HUDEP-2 (cell line): ENCODE measurements around the gene GCC2.
A peak's percentile ranks its signal among the peaks of the same experiment; 100 is the strongest.
"Not testable (repeated sequence)": the region's sequence is repeated elsewhere in the genome, so short reads cannot be mapped to it uniquely, and the experiment has no call there.

Experiments
- DNase-seq, 76 experiments: peaks; one replicate each; lab custom pipeline; 2025; ENCODE audit not compliant: unreplicated experiment in 76 of 76; lab: John Stamatoyannopoulos, UW

Gene GCC2

GRCh38 chr2:108444941-108445840 is 3.8 kb upstream of the GCC2 start:
- DNase-seq, result peak in 35 of 76 experiments; percentile 1 to 79 (median 18)

- DNase-seq, result no peak
Measured at GRCh38 chr2:108446703-108447102, 2.3 kb upstream of the GCC2 start.

- DNase-seq, result peak in 6 of 76 experiments; percentile 1 to 40 (median 16)
Measured at GRCh38 chr2:108447947-108448677, 894 bp upstream of the GCC2 start.

- DNase-seq, result peak in 15 of 76 experiments; percentile 0 to 42 (median 9)
Measured at GRCh38 chr2:108449410-108450130, 564 bp downstream of the GCC2 start.

- DNase-seq, result no peak
Measured at GRCh38 chr2:108450863-108451262, 1.9 kb downstream of the GCC2 start.

GRCh38 chr2:108451976-108452375 is 3.0 kb downstream of the GCC2 start:
- DNase-seq, result no peak

- not testable (repeated sequence) for DNase-seq
Measured at GRCh38 chr2:108453530-108453929, 4.5 kb downstream of the GCC2 start.

GRCh38 chr2:108454440-108454839 is 5.4 kb downstream of the GCC2 start:
- no peak for DNase-seq

- no peak for DNase-seq
Measured at GRCh38 chr2:108455571-108455970, 6.6 kb downstream of the GCC2 start.

- DNase-seq, result no peak
Measured at GRCh38 chr2:108458082-108458481, 9.1 kb downstream of the GCC2 start.

- no peak for DNase-seq
Measured at GRCh38 chr2:108459441-108459840, 10.4 kb downstream of the GCC2 start.

GRCh38 chr2:108460345-108461037 is 11.5 kb downstream of the GCC2 start:
- no peak for DNase-seq

GRCh38 chr2:108477099-108477498 is 28.1 kb downstream of the GCC2 start:
- DNase-seq, result no peak

- DNase-seq, result no peak
Measured at GRCh38 chr2:108485253-108485652, 36.2 kb downstream of the GCC2 start.

GRCh38 chr2:108490506-108491122 is 41.6 kb downstream of the GCC2 start:
- no peak for DNase-seq

GRCh38 chr2:108491848-108492247 is 42.8 kb downstream of the GCC2 start:
- DNase-seq, result no peak

GRCh38 chr2:108492364-108492763 is 43.4 kb downstream of the GCC2 start:
- no peak for DNase-seq

GRCh38 chr2:108496167-108496566 is 47.2 kb downstream of the GCC2 start:
- DNase-seq, result not testable (repeated sequence)

- DNase-seq, result not testable (repeated sequence)
Measured at GRCh38 chr2:108507620-108508019, 58.6 kb downstream of the GCC2 start.

GRCh38 chr2:108512431-108512830 is 63.4 kb downstream of the GCC2 start:
- not testable (repeated sequence) for DNase-seq
